ENCODE results near the gene GMPPB. TPM values are rescaled to one million over a fixed set of nuclear protein-coding genes. Genes with fewer than 3 reads are reported as not detected.

Gene GMPPB
- total RNA-seq, 2 experiments from 2014 or later: 43.0 to 43.6 TPM

DNA sequence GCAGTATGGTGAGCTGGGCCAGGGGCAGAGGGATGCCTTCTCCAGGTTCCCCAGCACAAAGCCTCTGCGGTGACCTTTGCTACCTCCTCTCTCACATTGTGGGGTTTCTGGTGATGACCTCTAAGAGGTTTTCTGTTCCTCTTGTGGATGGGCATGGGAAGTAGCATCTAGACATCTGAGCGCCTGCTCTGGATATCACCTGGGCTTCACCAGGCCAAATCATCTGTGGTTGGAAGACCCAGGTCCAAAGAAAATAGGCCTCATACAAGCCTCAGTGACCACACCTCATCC lies 42.6 kb downstream of the GMPPB start:
- peaks cover 9% of the 10 kb centered on the region for H3K36me3 Mint-ChIP-seq
- no peak for DNase-seq
- H3K9me3 Mint-ChIP-seq: no peaks in the 10 kb centered on the region
- no peak overlapping the region for H3K4me3 Mint-ChIP-seq
- H3K4me1 Mint-ChIP-seq: peaks cover 10% of the 10 kb centered on the region
- H3K27ac Mint-ChIP-seq: no peak overlapping the region
- H3K27me3 Mint-ChIP-seq: no peaks in the 10 kb centered on the region

DNA sequence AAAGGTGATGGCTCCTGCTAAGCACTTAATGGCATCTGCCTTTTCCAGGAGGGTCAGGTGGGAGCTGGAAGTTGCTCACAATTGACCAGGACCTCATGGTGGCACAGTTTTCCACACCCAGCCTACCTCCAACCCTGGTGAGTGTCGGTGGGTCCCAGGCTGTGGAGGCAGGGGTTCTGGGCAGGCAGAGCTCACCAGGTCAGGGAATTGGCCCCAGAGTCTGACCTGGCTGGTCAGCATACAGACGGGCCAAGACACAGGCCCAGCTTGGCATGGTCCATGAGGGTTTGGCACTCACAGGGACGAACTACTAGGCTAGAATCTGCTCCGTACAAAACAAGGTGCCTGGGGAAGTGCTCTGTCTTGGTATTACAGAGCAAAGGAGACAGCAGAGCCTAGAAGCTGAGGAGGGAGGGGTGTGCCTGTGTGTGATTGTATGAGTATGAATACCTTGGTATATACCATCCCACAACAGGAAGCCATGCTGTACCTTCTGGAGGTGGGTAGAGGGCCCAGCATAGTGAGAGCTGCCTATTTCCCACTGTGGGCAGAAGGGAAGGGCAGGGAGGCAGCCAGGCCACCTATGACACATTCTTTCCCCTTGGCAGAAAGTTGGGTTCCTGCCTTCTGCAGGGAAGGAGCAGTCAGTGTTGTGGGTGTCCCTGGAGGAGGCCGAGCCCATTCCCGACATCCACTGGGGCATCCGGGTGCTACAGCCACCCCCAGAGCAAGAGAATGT lies 43.1 kb downstream of the GMPPB start:
- Mint-ChIP-seq H3K27me3 (no peaks in the 10 kb centered on the region), H3K36me3 (peaks cover 15% of the 10 kb centered on the region), H3K4me3 (no peak overlapping the region), H3K4me1 (peaks cover 13% of the 10 kb centered on the region), H3K9me3 (no peaks in the 10 kb centered on the region), H3K27ac (no peak overlapping the region)
- DNase-seq: no peak

DNA sequence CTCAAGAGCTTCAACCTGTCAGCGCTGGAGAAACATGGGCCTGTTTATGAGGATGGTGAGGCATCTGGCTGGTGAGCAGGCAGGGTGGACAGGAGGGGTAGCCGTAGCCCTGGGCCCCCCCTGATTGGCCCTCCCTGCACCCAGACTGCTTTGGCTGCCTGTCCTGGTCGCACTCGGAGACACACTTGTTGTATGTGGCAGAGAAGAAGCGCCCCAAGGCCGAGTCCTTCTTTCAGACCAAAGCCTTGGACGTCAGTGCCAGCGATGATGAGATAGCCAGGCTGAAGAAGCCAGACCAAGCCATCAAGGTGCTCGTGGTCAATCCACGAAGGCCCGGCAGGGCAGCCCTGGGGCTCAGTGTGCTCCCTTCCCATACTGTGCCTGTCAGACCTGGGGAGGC lies 47.8 kb downstream of the GMPPB start:
- H3K36me3 Mint-ChIP-seq: peaks cover 21% of the 10 kb centered on the region

DNA sequence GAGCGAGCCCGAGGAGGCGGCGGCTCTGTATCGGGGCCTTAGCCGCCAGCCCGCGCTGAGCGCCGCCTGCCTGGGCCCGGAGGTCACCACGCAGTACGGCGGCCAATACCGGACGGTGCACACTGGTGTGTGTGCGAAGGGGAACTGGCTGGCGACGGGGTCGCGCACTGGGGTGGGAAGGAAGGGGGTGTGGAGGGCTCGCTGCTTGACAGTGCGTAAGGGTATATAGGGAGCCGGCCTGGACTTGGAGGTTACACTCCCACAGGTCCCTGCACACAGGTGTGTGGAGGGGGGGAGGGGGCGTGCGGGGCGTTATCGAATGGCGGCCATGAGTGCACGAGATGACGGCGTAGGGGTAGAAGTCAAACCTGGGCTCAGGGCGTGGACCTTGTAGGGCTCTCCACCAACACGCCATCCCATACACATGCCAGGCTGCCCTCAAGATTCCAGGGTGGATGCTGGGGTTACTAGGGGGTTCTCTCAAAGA lies 49.2 kb downstream of the GMPPB start:
- peaks cover 25% of the 10 kb centered on the region for H3K4me1 Mint-ChIP-seq
- H3K4me3 Mint-ChIP-seq: peak overlapping the region; percentile 91
- peak overlapping the region; percentile 96 for H3K27ac Mint-ChIP-seq
- H3K9me3 Mint-ChIP-seq: no peaks in the 10 kb centered on the region
- DNase-seq: no peak
- H3K27me3 Mint-ChIP-seq: no peaks in the 10 kb centered on the region
- H3K36me3 Mint-ChIP-seq: peaks cover 16% of the 10 kb centered on the region

More for the DNA sequence above, 47.8 kb downstream of the GMPPB start:
- no peaks in the 10 kb centered on the region for H3K9me3 Mint-ChIP-seq
- H3K27me3 Mint-ChIP-seq: no peaks in the 10 kb centered on the region
- H3K27ac Mint-ChIP-seq: no peak overlapping the region
- H3K4me3 Mint-ChIP-seq: no peak overlapping the region
- H3K4me1 Mint-ChIP-seq: peaks cover 25% of the 10 kb centered on the region
- DNase-seq: no peak

DNA sequence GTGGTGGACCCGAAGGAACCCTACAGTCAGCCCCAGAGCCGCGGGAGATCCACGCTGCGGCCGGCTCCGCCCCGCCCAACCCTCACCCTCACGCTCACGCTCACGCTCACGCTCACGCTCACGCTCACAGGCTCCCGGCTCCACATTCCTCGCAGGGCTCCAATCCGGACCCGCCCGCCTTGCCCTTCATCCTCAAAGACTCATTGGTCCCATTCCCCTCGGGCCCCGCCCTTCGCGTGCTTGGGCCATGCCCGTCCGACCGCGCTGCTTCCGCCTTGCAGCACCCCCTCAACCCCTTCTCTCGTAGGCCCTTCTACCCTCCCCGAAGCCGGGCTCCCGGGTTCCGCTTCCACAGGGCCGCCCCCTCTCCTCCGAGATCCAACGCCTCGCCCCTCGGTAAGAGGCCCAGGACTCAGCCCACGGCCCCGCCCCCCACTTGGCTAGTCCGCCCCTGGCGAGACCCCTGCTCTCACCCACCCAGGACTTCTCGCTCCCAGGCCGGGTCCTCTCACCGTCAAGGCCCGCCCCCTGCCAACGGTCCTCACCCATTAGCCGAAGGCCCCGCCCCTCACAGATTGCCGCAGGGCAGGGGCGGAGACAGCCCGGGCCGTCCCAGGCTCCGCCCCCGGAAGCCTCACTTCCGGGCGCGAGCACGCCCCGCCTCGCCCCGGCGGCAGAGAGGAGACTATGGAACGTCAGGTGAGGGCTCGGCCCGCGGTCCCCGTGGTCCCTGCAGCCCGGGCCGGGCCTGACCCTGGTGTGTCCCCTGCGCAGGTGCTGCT lies 49.8 kb downstream of the GMPPB start, which contains the start of gene APEH:
Gene APEH (plus strand): TSS at position 637 of the 782 bp plus-strand sequence. CDS start 51 bp downstream, at position 688.
- H3K9me3 Mint-ChIP-seq: no peaks in the 10 kb centered on the region
- H3K4me1 Mint-ChIP-seq: peaks cover 25% of the 10 kb centered on the region
- DNase-seq: peak; percentile 99
- H3K4me3 Mint-ChIP-seq: peak within 1 kb of the TSS; percentile 91
- H3K27me3 Mint-ChIP-seq: no peaks in the 10 kb centered on the region
- peak within 1 kb of the TSS; percentile 96 for H3K27ac Mint-ChIP-seq
- H3K36me3 Mint-ChIP-seq: peaks cover 16% of the 10 kb centered on the region

DNA sequence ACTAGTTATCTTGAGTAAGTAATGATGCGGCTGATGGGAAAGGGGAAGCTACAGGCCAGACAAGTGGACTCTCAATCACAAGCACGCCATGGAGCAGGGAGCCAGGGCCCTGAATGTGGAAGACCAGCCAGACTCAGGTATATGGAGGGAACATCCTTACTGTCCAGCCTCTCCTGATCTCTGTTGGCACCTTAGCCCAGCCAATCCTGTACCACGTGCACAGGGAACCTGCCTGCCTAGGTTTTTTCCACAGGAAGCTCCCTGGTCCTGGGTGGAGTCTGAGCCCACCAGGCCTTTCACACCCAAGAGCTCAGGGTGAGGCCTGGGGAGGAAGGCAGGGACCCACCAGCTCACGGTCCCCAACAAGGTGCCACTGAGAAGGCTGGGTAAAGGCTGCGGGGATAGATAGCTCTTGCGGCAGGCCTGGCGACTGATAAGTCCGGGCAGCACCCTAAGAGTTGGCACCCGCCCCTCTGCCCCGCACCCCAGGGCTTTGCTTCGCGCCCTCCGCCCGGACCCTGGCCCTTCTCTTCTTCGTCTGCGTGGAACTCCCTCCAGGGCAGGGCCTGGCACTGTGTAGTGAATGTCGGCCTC lies 50.5 kb downstream of the GMPPB start:
- DNase-seq: peak; percentile 43
- no peaks in the 10 kb centered on the region for H3K9me3 Mint-ChIP-seq
- peak overlapping the region; percentile 91 for H3K4me3 Mint-ChIP-seq
- peaks cover 24% of the 10 kb centered on the region for H3K4me1 Mint-ChIP-seq
- peak overlapping the region; percentile 96 for H3K27ac Mint-ChIP-seq
- peaks cover 15% of the 10 kb centered on the region for H3K36me3 Mint-ChIP-seq
- H3K27me3 Mint-ChIP-seq: no peaks in the 10 kb centered on the region

DNA sequence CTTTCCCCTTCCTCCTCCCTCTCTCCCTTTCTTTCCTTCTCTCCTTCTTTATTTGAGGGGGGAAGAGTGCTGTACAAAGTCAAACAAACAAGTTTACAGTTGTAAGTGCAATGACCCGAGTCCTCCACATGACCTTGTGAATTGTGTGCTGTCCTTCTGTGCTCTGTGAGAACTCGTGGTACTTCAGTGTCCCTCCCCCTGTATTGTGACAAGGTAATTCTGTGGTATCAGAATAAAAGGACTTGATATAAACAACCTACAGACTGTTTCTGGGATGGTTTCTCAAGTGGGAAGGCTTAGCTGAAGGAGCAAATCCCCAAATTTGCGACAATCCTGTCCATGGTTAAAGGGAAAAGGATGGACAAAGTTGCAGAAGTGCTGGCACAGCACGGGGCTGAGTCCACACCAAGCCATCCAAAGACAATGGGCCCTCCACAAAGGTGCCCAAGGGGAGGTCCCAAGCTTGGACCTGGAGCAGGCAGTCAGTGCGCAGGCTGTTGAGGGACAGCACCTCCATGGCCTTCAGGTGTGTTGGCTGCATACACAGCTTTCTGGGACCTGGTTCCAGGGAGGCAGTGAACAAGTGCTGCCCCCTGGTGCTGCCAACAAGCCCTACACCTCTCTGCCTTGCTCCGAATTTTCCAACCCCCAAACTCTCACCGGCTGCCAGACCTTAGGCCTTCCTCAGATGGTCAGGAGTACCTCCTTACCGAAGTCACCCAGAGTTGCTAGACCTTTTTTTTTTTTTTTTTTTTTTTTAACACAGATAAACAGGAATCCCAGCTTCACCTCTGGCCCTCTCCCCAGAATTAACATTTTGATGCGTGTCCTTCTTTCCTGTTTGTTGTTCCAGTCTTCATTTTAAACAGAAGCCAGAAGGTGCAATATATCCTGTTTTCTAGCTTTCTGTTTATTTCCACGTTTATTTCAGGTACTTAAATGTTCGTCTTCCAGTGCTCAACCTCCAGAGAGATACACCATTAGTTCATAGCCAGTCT lies 52.2 kb downstream of the GMPPB start:
- H3K36me3 Mint-ChIP-seq: peaks cover 13% of the 10 kb centered on the region
- no peaks in the 10 kb centered on the region for H3K27me3 Mint-ChIP-seq
- peak; percentile 75 for DNase-seq
- no peaks in the 10 kb centered on the region for H3K9me3 Mint-ChIP-seq
- H3K4me1 Mint-ChIP-seq: peaks cover 19% of the 10 kb centered on the region
- H3K27ac Mint-ChIP-seq: peak overlapping the region; percentile 64
- H3K4me3 Mint-ChIP-seq: peak overlapping the region; percentile 56

DNA sequence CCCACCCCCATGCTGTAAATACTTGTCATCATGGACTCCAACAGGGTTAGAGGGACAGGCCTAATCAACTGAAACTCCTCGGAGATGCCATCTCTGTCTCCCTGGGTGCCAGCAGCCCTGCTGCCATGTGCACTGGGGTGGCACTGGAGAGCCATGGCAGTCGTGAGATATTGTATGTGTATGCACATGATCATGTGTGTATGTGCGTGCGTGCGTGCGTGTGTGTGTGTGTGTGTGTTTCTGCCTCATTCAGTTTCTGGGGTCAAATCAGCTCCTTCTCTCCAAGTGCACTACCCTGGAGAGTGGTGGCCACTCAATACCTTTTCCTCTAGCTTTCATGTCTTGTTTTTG lies 52.8 kb downstream of the GMPPB start:
- H3K27me3 Mint-ChIP-seq: no peaks in the 10 kb centered on the region
- H3K4me1 Mint-ChIP-seq: peaks cover 17% of the 10 kb centered on the region
- H3K27ac Mint-ChIP-seq: no peak overlapping the region
- H3K9me3 Mint-ChIP-seq: no peaks in the 10 kb centered on the region
- DNase-seq: no peak
- H3K4me3 Mint-ChIP-seq: no peak overlapping the region
- H3K36me3 Mint-ChIP-seq: peaks cover 9% of the 10 kb centered on the region

Other genes with a start within 250 kb of the GMPPB start
- gene BSN, start 169.5 kb downstream of the GMPPB start, total RNA-seq: under 1 TPM; 0.10 to 0.35 TPM
- 100 to 1,000 TPM; 173 to 189 TPM for gene APEH, start 49.6 kb downstream of the GMPPB start, total RNA-seq
- 1 to 10 TPM; 6.7 to 8.4 TPM for gene MST1, start 34.5 kb downstream of the GMPPB start, total RNA-seq
- 10 to 100 TPM; 32.4 to 35.5 TPM for gene RNF123, start 34.4 kb downstream of the GMPPB start, total RNA-seq
- gene AMIGO3, start 4.3 kb downstream of the GMPPB start, total RNA-seq: not detected
- 10 to 100 TPM; 24.1 to 30.6 TPM for gene IP6K1, start 62.6 kb upstream of the GMPPB start, total RNA-seq
- gene CDHR4, start 75.9 kb upstream of the GMPPB start, total RNA-seq: under 1 TPM in 1 of 2 experiments, not detected in 1; 0.37 TPM
- gene INKA1, start 79.3 kb upstream of the GMPPB start, total RNA-seq: 1 to 10 TPM; 1.2 to 1.5 TPM
- 10 to 100 TPM; 65.1 to 68.0 TPM for gene UBA7, start 90.0 kb upstream of the GMPPB start, total RNA-seq
- 10 to 100 TPM; 23.0 to 23.6 TPM for gene TRAIP, start 132.6 kb upstream of the GMPPB start, total RNA-seq
- 1 to 10 TPM; 1.6 to 1.7 TPM for gene CAMKV, start 146.0 kb upstream of the GMPPB start, total RNA-seq
- gene MST1R, start 179.9 kb upstream of the GMPPB start, total RNA-seq: under 1 TPM; 0.74 to 0.76 TPM
- 10 to 100 TPM; 11.7 to 12.2 TPM for gene MON1A, start 205.9 kb upstream of the GMPPB start, total RNA-seq
- 10 to 100 TPM; 59.5 to 64.8 TPM for gene RBM6, start 216.2 kb upstream of the GMPPB start, total RNA-seq

Data from activated naive CD8-positive, alpha-beta T cell treated with anti-CD3 and anti-CD28 coated beads for 36 hours (primary cell).